Psoas muscle (tissue), 8 donors: ENCODE data around the gene ABL2. TPM values are rescaled to one million over a fixed set of nuclear protein-coding genes. Genes with fewer than 3 reads are reported as not detected.
"Not testable (repeated sequence)": the region's sequence is repeated elsewhere in the genome, so short reads cannot be mapped to it uniquely, and the experiment has no call there.

Experiments
- ATAC-seq, 4 donors: fragments of 200-7000 bp; cut with Tn5 transposase; one replicate each; pipeline ENCODE4 v1.9.1; 2020; ENCODE audit warnings: moderate library complexity in 3 of 4, mild to moderate bottlenecking in 2 of 4
- DNase-seq, 2 donors: peaks; one replicate each; pipeline ENCODE4 v3.0.0-alpha.2; 2020
- H3K27ac ChIP-seq: fragments of 200-600 bp; one replicate; pipeline ENCODE4 v1.8.0; 2022
- H3K27me3 ChIP-seq, 3 donors: fragments of 200-600 bp in 1 of 3; one replicate each; pipeline versions ENCODE4 v1.6.1 to v1.8.0; 2013 to 2022; ENCODE audit warnings: low read length in 2 of 3, mild to moderate bottlenecking in 2 of 3, moderate library complexity in 1 of 3; ENCODE audit not compliant: insufficient read depth in 3 of 3
- H3K36me3 ChIP-seq, 2 donors: fragments of 200-600 bp in 1 of 2; one replicate each; pipeline versions ENCODE4 v1.6.1 to v1.8.0; 2013 to 2022; ENCODE audit warnings: low read depth in 1 of 2, mild to moderate bottlenecking in 1 of 2, moderate library complexity in 1 of 2; ENCODE audit not compliant: insufficient read depth in 1 of 2
- H3K4me1 ChIP-seq: fragments of 200-600 bp; one replicate; pipeline ENCODE4 v1.8.0; 2022
- H3K4me3 ChIP-seq: fragments of 200-600 bp; one replicate; pipeline ENCODE4 v1.8.0; 2022; ENCODE audit warnings: mild to moderate bottlenecking
- H3K9me3 ChIP-seq: fragments of 200-600 bp; one replicate; pipeline ENCODE4 v1.8.0; 2022
- CTCF ChIP-seq: fragments of 200-600 bp; IDR thresholded peaks from one replicate; pipeline ENCODE4 v1.8.0; 2022; ENCODE audit warnings: antibody characterized with exemption
- WGBS, 3 donors: extraction: QIAGEN DNeasy Blood & Tissue Kit; methylation state at CpG; one replicate each; pipeline versions ENCODE4 v1.1.6 to v1.1.7; 2013; 5-methylcytosine and 5-hydroxymethylcytosine counted together
- intact Hi-C, 2 donors: fragments of 100-400 bp; cut with DNase I; formaldehyde crosslinking; loops; one replicate each; pipeline versions ENCODE4 v1.11.0 to v1.14.2; 2022
- polyA plus RNA-seq, 3 donors: library from polyadenylated mRNA; stranded (reverse); fragments of 200-250 nt; gene quantifications; one replicate each; pipeline ENCODE4 v1.2.3, GENCODE V29; 2013
- total RNA-seq, 4 donors: library from RNA; stranded (reverse); fragmentation: NEBNext Ultra II Directional in 2 of 4; extraction: Animal tissue kit (Norgen Biotek cat#: 25700) in 2 of 4; gene quantifications; one replicate each; pipeline versions ENCODE4 v1.2.1 to v1.2.4, GENCODE V29; 2021 to 2023
- donor health status: healthy with polysubstance abuse.
- donor health status: DM: no; HTN: no; CAD: no; lungs with moderate emphysema.
- donor health status: Bipolar disorder and iron deficiency.
- donor health status: healthy.
- donor health status: DM: yes; HTN: yes; CAD: no.
- donor health status: DM: no; HTN: no; CAD: no.
- donor health status: DM: no; HTN: no; CAD: no.
- donor health status: DM: yes; HTN: yes; CAD: no.

ABL2 gene
- total and polyA plus RNA-seq, 7 donors = 1.4 to 11.7 (median 8.6) TPM

GRCh38 chr1:179217943-179218507 is 11.5 kb downstream of the ABL2 start:
- intact Hi-C loops = no loop called here
- Histone ChIP-seq H3K4me3 (no peak overlapping the region), H3K4me1 (peaks cover 8% of the 10 kb centered on the region), H3K9me3 (no peaks in the 10 kb centered on the region), H3K27ac (peak overlapping the region; percentile 37), H3K36me3 (peaks cover 0 to 8% of the 10 kb centered on the region in 2 donors), H3K27me3 (no peaks in the 10 kb centered on the region)
- no peak for ATAC-seq
- TF ChIP-seq CTCF = no peak
- no peak for DNase-seq
- 71 to 78% (median 75%) methylated on average over 5 of the region's 5 CpGs for WGBS, 3 donors

GRCh38 chr1:179213317-179213716 is 16.2 kb downstream of the ABL2 start:
- WGBS, 3 donors = 92 to 99% (median 92%) methylated on average over 3 of the region's 3 CpGs
- intact Hi-C loops, H3K27ac ChIP-seq, H3K4me3 ChIP-seq, H3K9me3 ChIP-seq, H3K4me1 ChIP-seq, H3K36me3 ChIP-seq, ATAC-seq, H3K27me3 ChIP-seq, DNase-seq: not testable (repeated sequence)

- Histone ChIP-seq H3K27me3 (no peaks in the 10 kb centered on the region), H3K4me3 (no peak overlapping the region), H3K4me1 (peaks cover 5% of the 10 kb centered on the region), H3K9me3 (no peaks in the 10 kb centered on the region), H3K36me3 (no peaks in the 10 kb centered on the region), H3K27ac (no peak overlapping the region)
- intact Hi-C loops = no loop called here
- DNase-seq (no peak), ATAC-seq (no peak)
- TF ChIP-seq CTCF = no peak
- 96% methylated on average over 1 of the region's 1 CpG for WGBS, 3 donors
Observed at GRCh38 chr1:179208681-179209477, 20.6 kb downstream of the ABL2 start.

GRCh38 chr1:179206812-179207211 is 22.7 kb downstream of the ABL2 start:
- peaks cover 5% of the 10 kb centered on the region for H3K4me1 ChIP-seq
- TF ChIP-seq CTCF = no peak
- no peak overlapping the region for H3K4me3 ChIP-seq
- DNase-seq (no peak), ATAC-seq (peak in 3 of 4 donors; percentile 65 to 71 (median 66))
- H3K27ac ChIP-seq = no peak overlapping the region
- no peaks in the 10 kb centered on the region for H3K36me3 ChIP-seq
- no peaks in the 10 kb centered on the region for H3K27me3 ChIP-seq
- WGBS, 3 donors = 30 to 41% (median 33%) methylated on average over 3 of the region's 3 CpGs
- H3K9me3 ChIP-seq = no peaks in the 10 kb centered on the region
- intact Hi-C loops = no loop called here

GRCh38 chr1:179205284-179205683 is 24.2 kb downstream of the ABL2 start:
- Histone ChIP-seq H3K4me3 (no peak overlapping the region), H3K4me1 (peaks cover 5% of the 10 kb centered on the region), H3K27ac (no peak overlapping the region), H3K27me3 (no peaks in the 10 kb centered on the region), H3K36me3 (no peaks in the 10 kb centered on the region), H3K9me3 (no peaks in the 10 kb centered on the region)
- intact Hi-C loops = no loop called here
- WGBS, 3 donors = 84 to 93% (median 88%) methylated on average over 4 of the region's 4 CpGs
- no peak for TF ChIP-seq CTCF
- DNase-seq = no peak
- ATAC-seq = no peak
